Neural progenitor cell (in vitro differentiated cells): Measurements from ENCODE around the gene KRTAP4-2.

Experiments used
- EZH2 ChIP-seq: fragments of 200-600 bp; sonication (generic); IDR thresholded peaks from 2 replicates; pipeline ENCODE4 v1.6.1; 2017; ENCODE audit warnings: antibody characterized with exemption, mild to moderate bottlenecking, moderate library complexity
- TF ChIP-seq, protein P1 (sequence below): fragments of 200-600 bp; sonication (generic); IDR thresholded peaks from 2 replicates; pipeline ENCODE4 v1.5.1; 2017; ENCODE audit warnings: antibody characterized with exemption, mild to moderate bottlenecking

DNA sequence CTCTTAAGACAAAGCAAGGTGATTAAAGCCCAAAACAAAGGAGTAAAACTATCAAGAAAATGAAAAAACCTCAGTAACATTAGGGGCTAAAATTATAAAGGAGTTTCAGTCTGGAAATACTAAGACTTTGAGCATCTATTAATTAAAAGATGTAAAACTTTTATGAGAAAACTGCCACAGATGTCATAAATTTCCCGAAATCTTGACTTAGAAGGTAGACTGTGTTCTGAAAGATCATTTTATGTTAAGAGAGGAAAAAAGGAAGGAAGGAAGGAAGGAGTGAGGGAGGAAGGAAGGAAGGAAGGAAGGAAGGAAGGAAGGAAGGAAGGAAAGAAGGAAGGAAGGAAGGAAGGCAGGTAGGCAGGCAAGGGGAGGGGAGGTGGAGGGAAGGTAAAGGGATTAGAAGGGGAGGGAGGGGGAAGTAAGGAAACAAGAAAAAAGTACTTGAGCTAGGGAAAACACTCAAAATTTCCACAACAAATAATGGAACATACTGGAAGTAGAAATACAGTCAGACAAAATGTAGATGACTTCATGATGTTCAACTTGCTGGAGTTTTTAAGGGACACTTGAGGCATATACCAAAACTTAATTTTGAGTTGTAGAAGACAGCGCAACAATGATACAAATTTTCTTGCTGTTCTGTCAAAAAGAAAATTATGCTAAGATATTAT is 30.4 kb downstream of the KRTAP4-2 start:
- TF ChIP-seq, protein P1, sequence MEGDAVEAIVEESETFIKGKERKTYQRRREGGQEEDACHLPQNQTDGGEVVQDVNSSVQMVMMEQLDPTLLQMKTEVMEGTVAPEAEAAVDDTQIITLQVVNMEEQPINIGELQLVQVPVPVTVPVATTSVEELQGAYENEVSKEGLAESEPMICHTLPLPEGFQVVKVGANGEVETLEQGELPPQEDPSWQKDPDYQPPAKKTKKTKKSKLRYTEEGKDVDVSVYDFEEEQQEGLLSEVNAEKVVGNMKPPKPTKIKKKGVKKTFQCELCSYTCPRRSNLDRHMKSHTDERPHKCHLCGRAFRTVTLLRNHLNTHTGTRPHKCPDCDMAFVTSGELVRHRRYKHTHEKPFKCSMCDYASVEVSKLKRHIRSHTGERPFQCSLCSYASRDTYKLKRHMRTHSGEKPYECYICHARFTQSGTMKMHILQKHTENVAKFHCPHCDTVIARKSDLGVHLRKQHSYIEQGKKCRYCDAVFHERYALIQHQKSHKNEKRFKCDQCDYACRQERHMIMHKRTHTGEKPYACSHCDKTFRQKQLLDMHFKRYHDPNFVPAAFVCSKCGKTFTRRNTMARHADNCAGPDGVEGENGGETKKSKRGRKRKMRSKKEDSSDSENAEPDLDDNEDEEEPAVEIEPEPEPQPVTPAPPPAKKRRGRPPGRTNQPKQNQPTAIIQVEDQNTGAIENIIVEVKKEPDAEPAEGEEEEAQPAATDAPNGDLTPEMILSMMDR: no peak
- TF ChIP-seq EZH2: no peak
